Measurements from ENCODE around the gene PTDSS2.
"Not testable (repeated sequence)": the region's sequence is repeated elsewhere in the genome, so short reads cannot be mapped to it uniquely, and the experiment has no call there.

The PTDSS2 gene

GRCh38 chr11:414318-414857 is 35.7 kb upstream of the PTDSS2 start:
- no peak for DNase-seq

DNA sequence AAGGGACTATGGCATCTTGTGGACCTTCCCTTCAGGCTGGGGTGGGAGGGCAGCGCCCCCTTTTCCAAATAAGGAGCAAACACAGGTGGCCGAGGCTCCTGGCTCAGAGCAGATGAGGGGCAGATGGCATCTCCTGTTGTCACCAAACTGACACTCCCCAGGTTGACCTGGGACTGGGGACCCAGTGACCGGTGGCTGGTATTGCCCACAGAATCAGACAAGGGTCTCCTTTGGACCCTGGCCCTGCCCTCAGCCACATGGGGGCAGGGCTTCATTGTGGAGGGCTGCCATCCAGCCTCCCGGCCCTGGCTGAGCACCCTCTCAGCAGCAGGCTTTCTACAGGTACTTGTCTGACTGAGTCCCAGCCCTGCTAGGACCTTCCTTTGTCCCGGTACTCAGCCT is 34.4 kb upstream of the PTDSS2 start:
- no peak for DNase-seq

DNA sequence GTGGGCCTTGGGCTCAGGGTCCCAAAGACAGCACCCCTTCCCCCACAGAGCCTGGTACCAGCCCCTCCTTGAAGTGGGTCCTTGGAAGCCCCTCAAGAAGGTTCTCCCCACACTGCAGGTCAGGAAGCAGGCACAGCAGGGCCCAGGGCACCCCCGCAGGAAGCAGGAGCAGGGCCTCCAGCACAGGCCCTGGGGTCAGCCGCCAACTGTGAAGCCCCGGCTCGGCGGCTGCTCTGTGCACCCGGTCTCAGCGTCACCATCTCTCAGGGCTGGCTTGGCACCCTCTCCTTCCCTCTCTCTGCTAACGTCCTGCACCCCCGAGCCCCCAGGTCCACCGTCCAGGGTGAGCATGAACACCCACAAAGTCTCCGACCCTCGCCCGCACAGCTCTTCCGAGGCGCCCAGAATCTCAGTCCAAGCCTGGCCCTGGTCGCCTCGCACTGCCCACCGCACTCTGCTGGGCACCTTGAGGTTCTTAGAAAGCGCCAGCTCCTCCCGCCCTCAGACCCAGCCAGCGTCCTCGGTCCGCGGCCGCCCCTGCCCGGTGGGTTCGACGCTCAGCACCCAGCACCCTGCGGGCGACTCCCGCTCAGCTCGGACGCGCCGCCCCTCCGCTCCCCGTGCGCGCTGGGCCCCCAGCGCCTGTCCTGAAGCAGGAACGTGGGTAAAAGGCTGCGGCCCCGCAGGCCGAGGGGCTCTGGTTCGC is 33.9 kb upstream of the PTDSS2 start:
- DNase-seq = no peak

- DNase-seq = peak; percentile 18
Measured at GRCh38 chr11:416757-417621, 33.1 kb upstream of the PTDSS2 start.

- no peak for DNase-seq
Measured at GRCh38 chr11:417652-418342, 32.3 kb upstream of the PTDSS2 start.

DNA sequence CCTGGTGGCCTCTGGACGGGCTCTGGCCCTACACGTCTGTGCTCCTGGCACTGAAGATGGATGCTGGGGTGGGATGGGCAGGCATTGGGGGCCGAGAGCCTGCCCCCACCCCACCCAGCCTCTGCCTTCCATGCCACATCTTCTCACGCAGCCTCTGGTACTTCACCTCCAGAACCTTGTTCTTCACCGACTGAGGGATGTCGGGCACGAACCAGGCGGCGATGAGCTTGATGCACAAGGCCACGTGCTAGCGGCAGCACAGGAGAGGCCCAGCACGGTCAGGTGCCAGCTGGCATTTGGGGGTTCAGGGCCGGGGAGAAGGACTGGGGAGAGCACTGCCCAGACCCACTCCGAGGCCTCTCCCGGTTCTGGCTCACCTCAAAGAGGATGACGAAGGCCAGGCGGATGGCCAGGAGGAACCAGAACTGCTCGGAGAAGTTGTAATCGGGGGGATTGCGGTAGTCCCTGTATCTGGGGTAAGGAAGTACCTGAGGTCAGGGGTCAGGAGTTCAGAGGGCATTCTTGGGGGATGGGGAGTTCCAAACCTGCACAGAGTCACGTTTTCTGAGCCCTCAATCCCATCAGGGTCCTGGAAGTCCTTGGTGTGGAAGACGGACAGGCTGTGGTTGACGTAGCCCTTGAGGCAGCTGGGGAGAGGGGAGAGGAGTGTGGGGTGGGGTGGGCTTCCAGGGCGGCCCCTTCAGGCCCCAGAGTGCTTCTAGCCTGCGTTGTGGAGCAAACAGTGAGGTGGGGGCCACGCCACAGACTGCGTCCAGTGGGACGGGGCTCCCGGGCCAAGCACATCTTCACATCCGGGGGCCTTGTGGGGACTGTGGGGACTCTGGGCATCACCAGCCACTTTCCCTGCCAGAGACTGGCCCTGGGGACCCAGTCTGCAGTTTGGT is 31.5 kb upstream of the PTDSS2 start:
- DNase-seq = no peak

- no peak for DNase-seq
Measured at GRCh38 chr11:419248-420005, 30.7 kb upstream of the PTDSS2 start.

- no peak for DNase-seq
Measured at GRCh38 chr11:420054-420910, 29.8 kb upstream of the PTDSS2 start.

DNA sequence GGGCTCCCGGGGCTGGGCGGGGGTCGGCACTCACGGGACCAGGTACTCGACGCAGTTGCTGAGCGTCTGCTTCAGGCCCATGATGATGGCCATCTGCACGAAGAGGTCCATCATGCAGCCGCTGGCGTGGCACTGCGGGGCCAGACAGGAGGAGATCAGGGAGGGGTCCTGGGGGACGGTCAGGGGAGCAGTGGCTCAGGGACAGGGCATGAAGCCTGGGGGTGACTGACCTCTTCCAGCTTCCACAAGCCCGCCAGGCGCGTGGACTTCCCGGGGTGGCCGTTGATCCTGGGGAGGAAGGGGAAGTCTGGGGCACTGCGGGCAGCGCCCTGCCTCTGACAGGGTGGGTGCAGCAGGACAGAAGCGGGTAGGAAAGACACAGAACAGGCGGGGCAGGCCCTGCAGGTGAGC is 29.2 kb upstream of the PTDSS2 start:
- DNase-seq = no peak

DNA sequence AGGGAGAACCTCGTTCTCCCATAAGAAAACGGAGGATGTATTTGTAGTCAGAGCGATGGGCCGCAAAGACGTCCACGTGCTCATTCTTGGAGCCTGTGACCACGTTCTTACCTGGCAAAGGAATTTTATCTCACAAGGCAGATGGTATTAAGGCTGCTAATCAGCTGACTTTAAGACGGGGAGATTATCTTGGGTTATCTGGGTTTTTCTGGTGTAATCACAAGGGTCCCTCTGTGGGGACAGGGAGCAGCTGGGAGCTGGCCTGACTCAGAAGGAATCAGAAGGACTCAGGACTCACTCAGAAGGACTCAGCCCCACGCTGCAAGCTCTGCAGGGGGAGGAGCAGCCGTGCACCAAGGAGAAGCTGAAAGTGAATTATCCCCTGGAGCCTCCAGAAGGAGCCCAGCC is 27.8 kb upstream of the PTDSS2 start:
- no peak for DNase-seq

DNA sequence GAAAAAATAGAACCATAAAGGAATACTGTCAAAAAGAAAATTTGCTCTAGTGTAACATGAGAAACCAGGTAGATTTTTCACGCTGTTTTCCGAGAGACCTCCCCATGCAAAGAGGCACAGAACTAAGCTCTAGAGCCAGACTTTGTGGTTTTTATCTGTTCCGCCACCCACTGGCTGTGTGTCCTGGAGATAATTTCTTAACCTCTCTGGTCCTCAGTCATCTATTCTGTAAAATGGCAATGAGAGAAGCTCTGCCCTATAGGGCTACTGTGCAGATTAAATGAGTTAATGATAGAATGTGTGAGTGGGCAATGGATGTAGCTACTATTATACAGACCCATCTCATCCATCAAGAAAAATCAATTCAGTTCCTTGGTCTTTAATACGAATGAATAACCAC is 25.8 kb upstream of the PTDSS2 start:
- DNase-seq = no peak

DNA sequence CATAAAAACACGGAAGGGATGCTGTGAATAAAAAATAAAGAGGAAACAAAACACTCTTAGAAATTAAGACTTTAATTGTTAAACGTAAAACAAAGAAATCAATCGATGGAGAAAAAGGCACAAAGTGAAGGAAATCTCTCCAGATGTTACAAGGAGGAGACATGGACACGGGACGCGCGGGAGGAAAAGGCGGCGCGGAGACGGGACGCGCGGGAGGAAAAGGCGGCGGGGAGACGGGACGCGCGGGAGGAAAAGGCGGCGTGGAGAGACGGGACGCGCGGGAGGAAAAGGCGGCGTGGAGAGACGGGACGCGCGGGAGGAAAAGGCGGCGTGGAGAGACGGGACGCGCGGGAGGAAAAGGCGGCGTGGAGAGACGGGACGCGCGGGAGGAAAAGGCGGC is 25.3 kb upstream of the PTDSS2 start:
- not testable (repeated sequence) for DNase-seq

DNA sequence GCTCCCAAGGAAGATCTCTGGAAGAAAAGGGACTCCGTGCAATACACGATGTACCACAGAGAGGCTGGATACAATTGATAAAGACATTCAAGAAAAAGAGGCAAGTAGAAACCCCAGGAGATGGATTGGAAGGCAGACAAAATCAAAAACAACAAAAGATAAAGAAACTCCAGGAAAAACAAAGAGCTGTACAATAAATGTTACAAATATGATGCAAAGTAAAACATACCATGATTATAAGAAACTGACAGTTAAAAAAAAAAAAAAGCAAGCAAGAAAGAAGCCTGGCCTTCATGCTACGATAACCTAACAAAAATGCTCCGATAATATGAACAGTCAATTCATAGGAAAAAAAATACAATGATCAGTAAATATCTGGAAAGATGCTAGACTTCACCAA is 24.8 kb upstream of the PTDSS2 start:
- no peak for DNase-seq

DNA sequence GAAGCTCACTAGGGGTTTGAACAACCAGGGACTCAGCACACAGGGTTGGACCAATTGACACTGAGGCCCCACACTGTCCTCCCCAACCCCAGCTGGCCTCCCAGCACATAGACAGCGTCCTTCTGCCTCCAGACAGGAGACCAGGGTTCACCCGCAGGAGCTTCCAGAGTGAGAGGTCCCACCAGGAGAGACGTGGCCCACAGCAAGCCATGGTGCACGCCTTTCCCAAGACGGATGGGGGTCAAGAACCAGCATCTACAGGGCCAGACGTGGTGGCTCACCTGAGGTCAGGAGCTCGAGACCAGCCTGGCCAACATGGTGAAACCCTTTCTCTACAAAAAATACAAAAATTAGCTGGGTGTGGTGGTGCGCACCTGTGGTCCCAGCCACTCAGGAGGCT is 23.2 kb upstream of the PTDSS2 start:
- DNase-seq = no peak

GRCh38 chr11:428295-428694 is 21.8 kb upstream of the PTDSS2 start:
- DNase-seq = no peak

- no peak for DNase-seq
Measured at GRCh38 chr11:429391-429790, 20.7 kb upstream of the PTDSS2 start.

- DNase-seq = no peak
Measured at GRCh38 chr11:429931-430456, 20.1 kb upstream of the PTDSS2 start.

- no peak for DNase-seq
Measured at GRCh38 chr11:431921-432320, 18.2 kb upstream of the PTDSS2 start.

DNA sequence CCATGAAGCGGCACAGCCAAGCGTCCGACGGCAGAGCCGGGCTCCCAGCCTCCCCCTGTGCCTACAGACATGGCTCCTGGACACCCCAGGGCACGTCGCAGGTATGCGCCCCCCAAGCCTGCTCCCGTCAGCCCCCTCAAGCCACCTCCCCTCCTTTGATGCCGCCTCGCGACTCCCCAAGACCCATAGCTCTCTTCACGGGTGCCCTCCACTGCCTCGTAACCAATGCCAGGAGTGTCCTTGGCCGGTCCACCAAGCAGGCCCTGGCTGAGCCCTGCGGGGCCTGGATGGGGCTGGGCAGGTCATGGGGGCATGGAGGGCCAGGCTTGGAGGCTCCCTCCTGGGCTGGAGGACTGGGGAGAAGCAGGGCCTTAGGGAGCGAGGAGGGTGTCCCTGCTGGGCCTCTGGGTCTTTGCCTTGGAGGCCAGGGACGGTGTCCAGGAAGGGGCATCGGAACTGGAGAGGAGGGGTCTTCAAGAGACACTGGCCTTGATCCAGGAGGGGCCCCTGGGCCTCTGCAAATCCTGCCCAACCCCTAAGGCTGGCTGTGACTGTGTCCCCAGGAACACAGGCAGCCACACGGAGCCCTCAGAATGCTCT is 17.5 kb upstream of the PTDSS2 start:
- DNase-seq = no peak

- no peak for DNase-seq
Measured at GRCh38 chr11:433111-433510, 17.0 kb upstream of the PTDSS2 start.

All from CD4-positive, alpha-beta T cell treated with Interleukin-4 for 4 hours (primary cell).